Measurements from ENCODE around the gene STXBP6. TPM values are rescaled to one million over a fixed set of nuclear protein-coding genes. Genes with fewer than 3 reads are reported as not detected.

The STXBP6 gene
- total and polyA plus RNA-seq, 2 of the 13 experiments (the other 11 are each of a cell fraction or from before 2014, with no cell fraction given): 35.3 to 42.8 TPM

- TF ChIP-seq ZNF883 (CRISPR knock-in tag; IDR thresholded peaks at IDR 0.05; ENCODE audit: not compliant biosample characterization) (peak; percentile 19), ZNF772 (CRISPR knock-in tag; IDR thresholded peaks at IDR 0.05) (peak; percentile 46), ZNF781 (CRISPR knock-in tag; IDR thresholded peaks at IDR 0.05; ENCODE audit: borderline replicate concordance, not compliant biosample characterization) (peak; percentile 55), SALL2 (CRISPR knock-in tag; IDR thresholded peaks at IDR 0.05) (no peak), FOXK2 (IDR thresholded peaks at IDR 0.05) (no peak), AHR (CRISPR knock-in tag; IDR thresholded peaks at IDR 0.05) (no peak), REPIN1 (CRISPR knock-in tag; IDR thresholded peaks at IDR 0.05; ENCODE audit: borderline replicate concordance, low read depth) (0 out of 2 replicates have a peak, but pooled peaks have one; percentile 15), ZNF512 (CRISPR knock-in tag; IDR thresholded peaks at IDR 0.05) (0 out of 2 replicates have a peak, but pooled peaks have one; percentile 20), PHF8 (CRISPR knock-in tag; IDR thresholded peaks at IDR 0.05) (no peak), RFX1 (IDR thresholded peaks at IDR 0.05) (no peak), SIN3B (IDR thresholded peaks at IDR 0.05; ENCODE audit: low read length) (no peak), TCF12 (IDR thresholded peaks at IDR 0.05) (no peak), TCF12 (CRISPR knock-in tag; IDR thresholded peaks at IDR 0.05) (no peak), TARDBP (CRISPR knock-in tag; IDR thresholded peaks at IDR 0.05) (0 out of 2 replicates have a peak, but pooled peaks have one; percentile 0), ZNF549 (CRISPR knock-in tag; IDR thresholded peaks at IDR 0.05) (no peak), CC2D1A (CRISPR knock-in tag; IDR thresholded peaks at IDR 0.05) (0 out of 2 replicates have a peak, but pooled peaks have one; percentile 22), GZF1 (CRISPR knock-in tag; IDR thresholded peaks at IDR 0.05) (no peak), HIVEP1 (CRISPR knock-in tag; IDR thresholded peaks at IDR 0.05) (no peak), ZNF230 (CRISPR knock-in tag; IDR thresholded peaks at IDR 0.05) (peak; percentile 80; the same call in 1 of the 2 replicates), ZNF446 (CRISPR knock-in tag; IDR thresholded peaks at IDR 0.05) (no peak), HHEX (CRISPR knock-in tag; IDR thresholded peaks at IDR 0.05) (no peak), WIZ (CRISPR knock-in tag; IDR thresholded peaks at IDR 0.05) (0 out of 2 replicates have a peak, but pooled peaks have one; percentile 36), ETV6 (CRISPR knock-in tag; conservative IDR thresholded peaks at IDR 0.05) (no peak), SETDB1 (CRISPR knock-in tag; IDR thresholded peaks at IDR 0.05; ENCODE audit: borderline replicate concordance) (no peak), ZNF598 (CRISPR knock-in tag; IDR thresholded peaks at IDR 0.05; ENCODE audit: borderline replicate concordance) (no peak), ZMYM3 (CRISPR knock-in tag; IDR thresholded peaks at IDR 0.05) (0 out of 2 replicates have a peak, but pooled peaks have one; percentile 53)
- TF ChIP-seq, protein P1, sequence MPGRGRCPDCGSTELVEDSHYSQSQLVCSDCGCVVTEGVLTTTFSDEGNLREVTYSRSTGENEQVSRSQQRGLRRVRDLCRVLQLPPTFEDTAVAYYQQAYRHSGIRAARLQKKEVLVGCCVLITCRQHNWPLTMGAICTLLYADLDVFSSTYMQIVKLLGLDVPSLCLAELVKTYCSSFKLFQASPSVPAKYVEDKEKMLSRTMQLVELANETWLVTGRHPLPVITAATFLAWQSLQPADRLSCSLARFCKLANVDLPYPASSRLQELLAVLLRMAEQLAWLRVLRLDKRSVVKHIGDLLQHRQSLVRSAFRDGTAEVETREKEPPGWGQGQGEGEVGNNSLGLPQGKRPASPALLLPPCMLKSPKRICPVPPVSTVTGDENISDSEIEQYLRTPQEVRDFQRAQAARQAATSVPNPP (CRISPR knock-in tag; IDR thresholded peaks at IDR 0.05): no peak
- TF ChIP-seq, protein P2, sequence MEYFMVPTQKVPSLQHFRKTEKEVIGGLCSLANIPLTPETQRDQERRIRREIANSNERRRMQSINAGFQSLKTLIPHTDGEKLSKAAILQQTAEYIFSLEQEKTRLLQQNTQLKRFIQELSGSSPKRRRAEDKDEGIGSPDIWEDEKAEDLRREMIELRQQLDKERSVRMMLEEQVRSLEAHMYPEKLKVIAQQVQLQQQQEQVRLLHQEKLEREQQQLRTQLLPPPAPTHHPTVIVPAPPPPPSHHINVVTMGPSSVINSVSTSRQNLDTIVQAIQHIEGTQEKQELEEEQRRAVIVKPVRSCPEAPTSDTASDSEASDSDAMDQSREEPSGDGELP (IDR thresholded peaks at IDR 0.05; ENCODE audit: borderline replicate concordance, low read depth): no peak
Measured at GRCh38 chr14:24909523-24910302, 140.2 kb downstream of the STXBP6 start (continued).

Measured in HepG2 (cell line).